GM12864 (cell line): ENCODE measurements around the gene ISOC2.
"Not testable (repeated sequence)": the region's sequence is repeated elsewhere in the genome, so short reads cannot be mapped to it uniquely, and the experiment has no call there.

Experiments used
- DNase-seq: peaks from one replicate; pipeline ENCODE4 v3.0.0-alpha.2; 2011; ENCODE audit warnings: low read depth
- H3K4me3 ChIP-seq: 2 replicates; pipeline ENCODE4 v1.5.1; 2011; ENCODE audit warnings: mild to moderate bottlenecking, low read depth, low read length, control low read depth
- CTCF ChIP-seq: IDR thresholded peaks from 2 replicates; pipeline ENCODE4 v1.5.1; 2011; ENCODE audit warnings: low read depth, mild to moderate bottlenecking, moderate library complexity, low read length, control low read depth, inconsistent platforms; ENCODE audit errors: missing control alignments

The ISOC2 gene

DNA sequence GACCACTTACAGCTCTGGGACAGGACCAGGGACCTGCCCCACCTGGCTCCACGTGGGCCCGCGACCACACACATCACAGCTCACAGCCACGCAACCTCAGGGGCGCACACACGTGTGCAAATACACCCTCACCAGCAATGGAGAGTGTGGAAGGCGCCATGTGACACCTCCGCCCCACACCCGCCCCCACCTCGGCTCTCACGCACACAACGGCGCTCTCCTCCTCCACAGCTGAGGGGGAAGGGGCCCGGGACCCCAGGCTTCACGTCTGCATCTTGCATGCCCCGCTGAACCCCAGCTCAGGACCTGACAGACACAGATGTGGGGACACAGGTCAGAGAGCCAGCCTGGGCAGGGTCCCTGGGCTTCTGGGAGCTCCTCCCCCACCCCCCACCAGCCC is 12.0 kb downstream of the ISOC2 start:
- no peak for DNase-seq
- TF ChIP-seq CTCF = no peak

GRCh38 chr19:55448175-55448490 is 13.3 kb downstream of the ISOC2 start:
- not testable (repeated sequence) for H3K4me3 ChIP-seq, DNase-seq

More for the DNA sequence above, 12.0 kb downstream of the ISOC2 start:
- H3K4me3 ChIP-seq = no peak overlapping the region

GRCh38 chr19:55447421-55448174 is 13.8 kb downstream of the ISOC2 start:
- H3K4me3 ChIP-seq = no peak overlapping the region
- no peak for TF ChIP-seq CTCF
- no peak for DNase-seq

GRCh38 chr19:55446060-55446459 is 15.4 kb downstream of the ISOC2 start:
- TF ChIP-seq CTCF = no peak
- DNase-seq = no peak
- no peak overlapping the region for H3K4me3 ChIP-seq

GRCh38 chr19:55444646-55445045 is 16.8 kb downstream of the ISOC2 start:
- H3K4me3 ChIP-seq = no peak overlapping the region
- no peak for TF ChIP-seq CTCF
- DNase-seq = no peak

GRCh38 chr19:55443824-55444480 is 17.5 kb downstream of the ISOC2 start:
- H3K4me3 ChIP-seq = no peak overlapping the region

More at GRCh38 chr19:55443824-55444480, 17.5 kb downstream of the ISOC2 start:
- TF ChIP-seq CTCF = no peak
- no peak for DNase-seq
